Measurements from ENCODE around the gene CERS6.

CERS6 gene

GRCh38 chr2:168534926-168535325 is 78.9 kb downstream of the CERS6 start (continued):
- TF ChIP-seq, protein P1, sequence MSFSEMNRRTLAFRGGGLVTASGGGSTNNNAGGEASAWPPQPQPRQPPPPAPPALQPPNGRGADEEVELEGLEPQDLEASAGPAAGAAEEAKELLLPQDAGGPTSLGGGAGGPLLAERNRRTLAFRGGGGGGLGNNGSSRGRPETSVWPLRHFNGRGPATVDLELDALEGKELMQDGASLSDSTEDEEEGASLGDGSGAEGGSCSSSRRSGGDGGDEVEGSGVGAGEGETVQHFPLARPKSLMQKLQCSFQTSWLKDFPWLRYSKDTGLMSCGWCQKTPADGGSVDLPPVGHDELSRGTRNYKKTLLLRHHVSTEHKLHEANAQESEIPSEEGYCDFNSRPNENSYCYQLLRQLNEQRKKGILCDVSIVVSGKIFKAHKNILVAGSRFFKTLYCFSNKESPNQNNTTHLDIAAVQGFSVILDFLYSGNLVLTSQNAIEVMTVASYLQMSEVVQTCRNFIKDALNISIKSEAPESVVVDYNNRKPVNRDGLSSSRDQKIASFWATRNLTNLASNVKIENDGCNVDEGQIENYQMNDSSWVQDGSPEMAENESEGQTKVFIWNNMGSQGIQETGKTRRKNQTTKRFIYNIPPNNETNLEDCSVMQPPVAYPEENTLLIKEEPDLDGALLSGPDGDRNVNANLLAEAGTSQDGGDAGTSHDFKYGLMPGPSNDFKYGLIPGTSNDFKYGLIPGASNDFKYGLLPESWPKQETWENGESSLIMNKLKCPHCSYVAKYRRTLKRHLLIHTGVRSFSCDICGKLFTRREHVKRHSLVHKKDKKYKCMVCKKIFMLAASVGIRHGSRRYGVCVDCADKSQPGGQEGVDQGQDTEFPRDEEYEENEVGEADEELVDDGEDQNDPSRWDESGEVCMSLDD (tag by site-specific recombination; IDR thresholded peaks at IDR 0.05), result no peak
- TF ChIP-seq ZBTB8A (tag by site-specific recombination; IDR thresholded peaks at IDR 0.05) (no peak), ZNF24 (tag by site-specific recombination; IDR thresholded peaks at IDR 0.05) (no peak), ZFHX2 (tag by site-specific recombination; conservative IDR thresholded peaks at IDR 0.05) (no peak), ZSCAN23 (tag by site-specific recombination; IDR thresholded peaks at IDR 0.05) (no peak), ZFP37 (tag by site-specific recombination; IDR thresholded peaks at IDR 0.05) (no peak), KLF8 (tag by site-specific recombination; IDR thresholded peaks at IDR 0.05) (no peak)

DNA sequence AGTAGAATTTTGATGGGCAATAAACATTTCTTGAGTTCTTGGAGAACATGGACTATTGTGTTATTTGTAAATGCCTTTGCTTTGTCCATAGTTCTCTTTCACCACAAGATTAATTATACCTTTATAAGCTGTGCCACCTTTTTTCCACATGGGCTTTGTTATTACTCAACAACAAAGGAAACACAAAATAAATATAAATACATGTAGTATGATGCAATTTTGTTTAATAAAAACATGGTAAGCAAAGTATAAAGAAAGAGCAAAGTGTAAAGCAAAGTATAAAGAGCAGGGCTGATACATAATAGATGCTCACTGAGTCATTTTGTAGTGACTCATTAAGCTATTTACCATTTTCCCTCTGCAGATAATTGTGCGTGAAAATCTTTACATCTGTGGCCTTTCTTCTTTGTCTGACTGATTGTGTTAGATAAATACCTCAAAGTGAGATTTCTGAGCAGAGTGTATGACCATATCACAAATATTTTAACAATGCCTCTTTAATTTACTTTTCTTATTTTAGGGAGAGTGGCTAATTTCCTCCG is 80.9 kb downstream of the CERS6 start:
- CTCF ChIA-PET, result interaction anchor here (1.0 kb wide), 1 partner anchor 12 kb away, joined by 3 read pairs; no protein-coding TSS in a partner anchor
- POLR2A ChIA-PET, result no interaction called here
- no peak overlapping the region for H3K27ac ChIP-seq (ENCODE audit: extremely low read depth, low read depth, low read length)
- peaks cover 0 to 3% of the 10 kb centered on the region in 2 experiments; a peak in 1 of 3 replicates for H3K36me3 ChIP-seq (ENCODE audit: control insufficient read depth in 2 of 2, insufficient read depth in 1 of 2, low read length in 2 of 2)
- no peak for TF ChIP-seq ZNF114 (tag by site-specific recombination; IDR thresholded peaks at IDR 0.05)
- TF ChIP-seq ZNF404 (tag by site-specific recombination; IDR thresholded peaks at IDR 0.05), result no peak
- TF ChIP-seq SCRT2 (tag by site-specific recombination; IDR thresholded peaks at IDR 0.05), result no peak
- TF ChIP-seq ZNF830 (tag by site-specific recombination; IDR thresholded peaks at IDR 0.05; ENCODE audit: low read depth), result no peak
- TF ChIP-seq ZNF670 (tag by site-specific recombination; IDR thresholded peaks at IDR 0.05; ENCODE audit: low read depth), result no peak
- 0 out of 2 replicates have a peak, but pooled peaks cover 2% of the 10 kb centered on the region for H3K4me1 ChIP-seq (ENCODE audit: control insufficient read depth, insufficient read depth, low read length)
- H3K9me3 ChIP-seq (ENCODE audit: control insufficient read depth, insufficient read depth, low read depth, low read length), result no peaks in the 10 kb centered on the region
- no peak overlapping the region for H3K4me3 ChIP-seq (ENCODE audit: low read depth, low read length)

DNA sequence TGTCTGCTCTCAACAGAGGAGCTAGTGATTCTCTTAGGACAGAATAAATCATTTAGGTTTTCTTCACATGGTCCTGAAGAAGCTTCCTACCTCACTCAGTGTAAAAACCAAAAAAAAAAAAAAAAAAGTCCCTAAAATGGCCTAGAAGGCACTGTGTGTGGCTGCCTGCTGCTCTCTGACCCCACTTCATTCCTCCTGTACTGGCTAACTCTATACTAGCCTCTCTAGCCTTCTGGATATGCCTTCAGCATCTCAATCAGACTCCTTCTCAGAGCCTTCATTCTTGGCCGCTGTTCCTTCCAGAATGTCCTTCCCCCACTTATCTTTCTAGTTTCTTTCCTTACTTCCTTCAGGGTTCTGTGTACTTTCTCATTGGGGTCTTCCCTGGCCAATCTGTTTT is 82.1 kb downstream of the CERS6 start:
- no peaks in the 10 kb centered on the region for H3K9me3 ChIP-seq (ENCODE audit: control insufficient read depth, insufficient read depth, low read depth, low read length)
- TF ChIP-seq ZNF391 (tag by site-specific recombination; IDR thresholded peaks at IDR 0.05; ENCODE audit: borderline replicate concordance, low read depth) (no peak), ZNF184 (tag by site-specific recombination; IDR thresholded peaks at IDR 0.05) (no peak), ZNF132 (tag by site-specific recombination; IDR thresholded peaks at IDR 0.05; ENCODE audit: borderline replicate concordance) (no peak), SETDB1 (IDR thresholded peaks at IDR 0.05; ENCODE audit: insufficient read length, low read length) (no peak), ZNF398 (tag by site-specific recombination; IDR thresholded peaks at IDR 0.05) (no peak), GLIS2 (tag by site-specific recombination; IDR thresholded peaks at IDR 0.05) (no peak), ZNF585B (tag by site-specific recombination; IDR thresholded peaks at IDR 0.05) (no peak)
- TF ChIP-seq, protein P2, sequence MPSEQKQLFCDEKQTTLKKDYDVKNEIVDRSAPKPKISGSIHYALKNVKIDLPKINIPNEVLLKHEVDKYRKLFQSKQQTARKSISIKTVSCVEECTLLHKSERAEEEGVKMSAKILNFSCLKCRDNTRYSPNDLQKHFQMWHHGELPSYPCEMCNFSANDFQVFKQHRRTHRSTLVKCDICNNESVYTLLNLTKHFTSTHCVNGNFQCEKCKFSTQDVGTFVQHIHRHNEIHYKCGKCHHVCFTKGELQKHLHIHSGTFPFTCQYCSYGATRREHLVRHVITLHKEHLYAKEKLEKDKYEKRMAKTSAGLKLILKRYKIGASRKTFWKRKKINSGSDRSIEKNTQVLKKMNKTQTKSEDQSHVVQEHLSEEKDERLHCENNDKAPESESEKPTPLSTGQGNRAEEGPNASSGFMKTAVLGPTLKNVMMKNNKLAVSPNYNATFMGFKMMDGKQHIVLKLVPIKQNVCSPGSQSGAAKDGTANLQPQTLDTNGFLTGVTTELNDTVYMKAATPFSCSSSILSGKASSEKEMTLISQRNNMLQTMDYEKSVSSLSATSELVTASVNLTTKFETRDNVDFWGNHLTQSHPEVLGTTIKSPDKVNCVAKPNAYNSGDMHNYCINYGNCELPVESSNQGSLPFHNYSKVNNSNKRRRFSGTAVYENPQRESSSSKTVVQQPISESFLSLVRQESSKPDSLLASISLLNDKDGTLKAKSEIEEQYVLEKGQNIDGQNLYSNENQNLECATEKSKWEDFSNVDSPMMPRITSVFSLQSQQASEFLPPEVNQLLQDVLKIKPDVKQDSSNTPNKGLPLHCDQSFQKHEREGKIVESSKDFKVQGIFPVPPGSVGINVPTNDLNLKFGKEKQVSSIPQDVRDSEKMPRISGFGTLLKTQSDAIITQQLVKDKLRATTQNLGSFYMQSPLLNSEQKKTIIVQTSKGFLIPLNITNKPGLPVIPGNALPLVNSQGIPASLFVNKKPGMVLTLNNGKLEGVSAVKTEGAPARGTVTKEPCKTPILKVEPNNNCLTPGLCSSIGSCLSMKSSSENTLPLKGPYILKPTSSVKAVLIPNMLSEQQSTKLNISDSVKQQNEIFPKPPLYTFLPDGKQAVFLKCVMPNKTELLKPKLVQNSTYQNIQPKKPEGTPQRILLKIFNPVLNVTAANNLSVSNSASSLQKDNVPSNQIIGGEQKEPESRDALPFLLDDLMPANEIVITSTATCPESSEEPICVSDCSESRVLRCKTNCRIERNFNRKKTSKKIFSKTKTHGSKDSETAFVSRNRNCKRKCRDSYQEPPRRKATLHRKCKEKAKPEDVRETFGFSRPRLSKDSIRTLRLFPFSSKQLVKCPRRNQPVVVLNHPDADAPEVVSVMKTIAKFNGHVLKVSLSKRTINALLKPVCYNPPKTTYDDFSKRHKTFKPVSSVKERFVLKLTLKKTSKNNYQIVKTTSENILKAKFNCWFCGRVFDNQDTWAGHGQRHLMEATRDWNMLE (tag by site-specific recombination; conservative IDR thresholded peaks at IDR 0.05; ENCODE audit: low read depth), result no peak
- POLR2A ChIA-PET, result no interaction called here
- H3K4me1 ChIP-seq (ENCODE audit: control insufficient read depth, insufficient read depth, low read length), result 0 out of 2 replicates have a peak, but pooled peaks cover 2% of the 10 kb centered on the region
- H3K4me3 ChIP-seq (ENCODE audit: low read depth, low read length), result no peak overlapping the region
- H3K36me3 ChIP-seq (ENCODE audit: control insufficient read depth in 2 of 2, insufficient read depth in 1 of 2, low read length in 2 of 2), result peaks cover 0 to 3% of the 10 kb centered on the region in 2 experiments; a peak in 1 of 3 replicates
- CTCF ChIA-PET, result no interaction called here
- no peak overlapping the region for H3K27ac ChIP-seq (ENCODE audit: extremely low read depth, low read depth, low read length)
